ENCODE results near the gene ANKLE1.
"Not testable (repeated sequence)": the region's sequence is repeated elsewhere in the genome, so short reads cannot be mapped to it uniquely, and the experiment has no call there.

ANKLE1 gene

DNA sequence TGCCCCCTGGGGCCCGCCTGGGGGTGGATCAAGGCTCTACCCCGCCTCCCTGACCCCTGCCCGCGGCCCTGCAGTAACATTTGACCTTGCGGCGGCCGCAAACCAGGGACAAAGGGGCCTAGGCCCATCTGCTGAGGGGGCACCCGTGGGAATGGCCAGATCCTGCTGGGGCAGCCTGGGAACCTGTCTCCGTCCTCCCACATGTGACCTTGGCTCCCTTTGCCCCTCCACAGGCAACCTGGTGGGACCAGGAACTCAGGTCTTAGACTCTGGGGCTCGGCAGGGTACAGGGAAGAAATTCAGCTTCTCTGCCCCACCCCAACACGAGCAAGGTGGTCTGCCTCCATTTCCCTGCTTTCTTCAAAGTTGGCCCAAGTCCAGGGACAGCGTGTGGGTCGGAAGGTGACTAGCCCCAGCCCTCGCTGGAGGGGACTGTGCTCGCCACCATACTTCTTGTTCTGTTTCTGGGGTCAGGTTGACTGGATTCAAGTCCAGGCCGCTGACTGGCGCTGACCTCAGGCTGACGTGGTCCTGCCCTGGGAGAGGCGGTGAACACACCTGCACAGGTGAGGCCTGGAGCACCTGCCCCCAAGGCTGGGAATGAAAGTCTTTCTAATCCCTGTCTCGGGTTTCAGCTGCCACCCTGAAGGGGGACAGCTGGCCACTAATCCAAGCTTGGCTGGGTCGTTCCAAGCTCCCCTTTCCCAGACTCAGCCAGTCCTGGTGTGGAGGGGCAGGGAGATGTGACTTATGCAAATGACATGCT, 33.5 kb upstream of the ANKLE1 start:
- DNase-seq: no peak

DNA sequence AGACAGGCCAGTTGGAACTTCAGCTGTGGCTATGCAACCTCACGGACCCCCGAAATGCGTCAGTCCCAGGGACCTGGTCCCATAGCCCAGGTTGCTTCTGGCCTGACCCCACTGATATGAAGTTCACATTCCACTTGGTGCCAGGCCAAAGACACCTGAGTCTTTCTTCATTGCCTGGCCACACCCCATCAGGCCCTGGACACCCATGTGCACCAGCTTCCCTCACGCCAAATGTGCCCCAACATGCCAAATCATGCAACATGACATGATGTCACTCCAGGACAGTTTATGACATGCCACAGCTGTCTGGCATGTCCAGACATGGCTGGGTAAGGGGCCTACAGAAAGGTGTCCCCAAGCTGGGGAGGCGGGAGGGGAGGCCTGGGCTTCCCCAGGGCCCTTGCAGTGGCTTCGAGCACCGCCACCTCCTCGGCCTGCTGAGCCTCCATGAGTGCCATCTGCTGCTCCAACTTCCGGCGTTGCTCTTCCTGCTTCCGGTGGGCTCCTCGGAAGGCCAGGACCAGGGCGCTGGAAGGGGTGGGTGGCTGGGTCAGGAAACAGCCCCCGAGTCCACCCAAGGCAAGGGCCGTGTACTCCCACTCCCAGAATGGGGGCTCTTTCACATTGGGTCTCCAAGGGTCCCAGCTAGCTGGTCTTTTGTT, 31.7 kb upstream of the ANKLE1 start:
- no peak for DNase-seq

DNA sequence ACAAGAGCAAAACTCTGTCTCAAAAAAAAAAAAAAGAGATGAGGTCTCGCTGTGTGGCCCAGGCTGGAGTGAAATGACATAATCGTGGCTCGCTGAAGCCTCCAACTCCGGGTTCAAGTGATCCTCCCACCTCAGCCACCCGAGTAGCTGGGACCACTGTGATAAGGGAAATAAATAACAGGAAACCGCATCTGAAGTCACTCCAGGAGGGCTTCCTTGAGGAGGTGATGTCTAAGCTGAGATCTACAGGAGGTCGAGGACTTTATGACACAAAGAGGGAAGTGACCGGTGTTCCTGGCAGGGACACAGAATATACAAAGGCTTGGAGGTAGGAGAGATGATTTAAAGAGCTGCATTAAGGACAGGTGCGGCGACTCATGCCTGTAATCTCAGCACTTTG, 27.1 kb upstream of the ANKLE1 start:
- DNase-seq: no peak

DNA sequence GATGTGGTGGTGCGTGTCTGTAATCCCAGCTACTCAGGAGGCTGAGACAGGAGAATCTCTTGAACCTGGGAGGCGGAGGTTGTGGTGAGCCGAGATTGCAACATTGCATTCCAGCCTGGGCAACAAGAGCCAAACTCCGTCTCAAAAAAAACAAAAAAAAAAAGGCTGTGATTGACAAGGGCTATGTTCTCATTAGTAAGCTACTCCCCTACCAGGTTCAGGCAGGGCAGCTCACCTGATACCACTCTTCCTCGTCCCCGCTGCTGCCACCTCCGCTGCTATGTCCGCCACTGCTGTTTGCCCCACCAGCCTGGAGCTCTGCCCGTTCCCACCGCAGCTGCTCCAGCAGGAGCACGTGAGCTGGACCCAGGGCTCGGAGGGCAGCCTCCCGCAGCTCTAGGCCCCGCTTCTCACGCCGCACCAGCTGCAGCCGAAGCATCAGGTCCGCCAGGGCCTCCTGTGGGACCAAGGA, 26.5 kb upstream of the ANKLE1 start:
- DNase-seq: no peak

DNA sequence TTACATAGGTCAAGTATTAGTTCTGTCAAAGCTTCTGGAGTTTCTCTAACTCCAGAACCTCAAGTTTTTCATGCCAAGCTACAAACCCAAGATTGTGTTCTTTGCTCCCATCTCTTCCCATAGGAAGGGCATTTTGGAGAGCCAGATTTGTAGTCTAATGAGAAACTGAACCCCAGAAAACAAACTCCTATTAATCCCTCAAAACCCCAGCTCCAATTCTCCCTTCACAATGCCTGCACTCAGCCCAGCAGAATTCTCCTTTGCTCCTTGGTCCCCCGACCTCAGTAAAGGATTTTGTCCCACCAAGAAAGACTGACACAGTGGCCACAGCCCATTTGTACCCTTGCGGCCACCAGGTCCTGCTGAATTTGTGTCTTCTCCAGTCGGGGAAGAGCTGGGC, 25.6 kb upstream of the ANKLE1 start:
- no peak for DNase-seq

DNA sequence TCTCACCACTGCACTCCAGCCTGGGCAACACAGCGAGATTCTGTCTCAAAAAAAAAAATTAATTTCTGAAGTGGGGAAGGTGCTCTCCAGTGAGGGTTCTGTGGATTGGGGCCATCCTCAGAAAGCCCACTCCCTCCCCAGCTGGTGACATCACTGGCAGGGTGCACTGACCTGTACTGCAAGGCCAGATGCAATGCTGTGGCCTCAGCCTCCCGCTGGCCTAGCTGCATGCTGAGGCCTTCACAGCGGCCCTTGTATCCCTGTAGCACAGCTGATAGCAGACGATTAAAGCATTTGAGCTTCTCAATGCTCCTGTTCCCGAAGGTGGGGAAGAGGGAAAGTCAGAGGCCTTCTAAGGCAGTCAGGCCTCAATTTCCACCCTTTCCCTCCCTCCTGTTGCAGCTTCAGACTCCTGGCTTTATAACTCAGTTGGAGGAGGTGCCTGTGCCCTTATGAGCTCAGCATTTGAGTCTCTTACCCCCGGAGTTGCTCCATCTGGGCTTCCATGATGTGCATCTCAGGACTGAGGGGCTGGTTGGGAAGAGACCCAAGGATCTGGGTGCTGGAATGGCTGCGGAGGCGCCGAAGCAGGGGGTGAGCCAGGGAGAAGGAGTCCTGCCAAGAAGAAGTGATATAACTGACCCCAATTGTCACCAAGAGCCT, 22.5 kb upstream of the ANKLE1 start:
- no peak for DNase-seq

DNA sequence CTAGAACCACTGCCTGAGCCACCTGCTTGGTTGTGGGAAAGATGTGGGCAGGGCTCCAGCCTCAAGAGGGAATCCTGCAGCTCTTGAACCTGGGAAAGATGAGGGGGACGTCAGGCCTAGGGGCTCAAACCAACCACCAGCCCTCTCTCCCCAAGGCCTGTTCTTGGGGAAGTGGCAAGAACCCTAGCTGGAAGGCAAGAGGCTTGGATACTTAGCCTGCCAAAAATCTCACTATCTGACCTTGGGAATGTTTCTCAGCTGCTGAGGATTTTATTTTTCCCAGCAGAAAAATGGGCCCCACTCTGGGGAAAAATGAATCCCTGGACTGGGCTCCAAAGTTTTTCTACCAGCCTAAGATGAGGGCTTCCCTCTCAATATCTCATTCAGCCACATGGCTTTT, 21.8 kb upstream of the ANKLE1 start:
- DNase-seq: no peak

DNA sequence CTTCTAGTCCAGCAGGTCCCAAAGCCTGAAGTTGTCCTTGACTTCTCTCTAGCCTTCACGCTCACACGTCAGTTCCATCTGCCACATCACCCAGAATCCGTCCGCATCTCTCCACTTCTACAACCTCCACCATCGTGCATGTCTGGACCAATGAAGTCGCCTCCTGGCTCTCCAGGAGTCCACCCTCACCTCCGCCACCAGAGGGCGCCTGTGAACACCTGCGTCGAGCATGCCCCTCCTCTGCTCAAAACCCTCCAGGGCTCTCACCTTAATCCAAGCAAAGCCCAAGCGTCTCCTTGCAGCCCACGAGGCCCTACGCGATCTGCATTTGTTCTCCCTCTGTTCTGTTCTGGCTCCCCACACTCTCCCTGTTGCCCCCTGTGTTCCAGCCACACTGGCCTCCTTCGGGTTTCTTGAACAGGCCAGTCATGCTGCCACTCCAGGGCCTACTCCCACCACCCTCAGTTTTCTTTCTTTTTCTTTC, 20.8 kb upstream of the ANKLE1 start:
- DNase-seq: peak; percentile 74

DNA sequence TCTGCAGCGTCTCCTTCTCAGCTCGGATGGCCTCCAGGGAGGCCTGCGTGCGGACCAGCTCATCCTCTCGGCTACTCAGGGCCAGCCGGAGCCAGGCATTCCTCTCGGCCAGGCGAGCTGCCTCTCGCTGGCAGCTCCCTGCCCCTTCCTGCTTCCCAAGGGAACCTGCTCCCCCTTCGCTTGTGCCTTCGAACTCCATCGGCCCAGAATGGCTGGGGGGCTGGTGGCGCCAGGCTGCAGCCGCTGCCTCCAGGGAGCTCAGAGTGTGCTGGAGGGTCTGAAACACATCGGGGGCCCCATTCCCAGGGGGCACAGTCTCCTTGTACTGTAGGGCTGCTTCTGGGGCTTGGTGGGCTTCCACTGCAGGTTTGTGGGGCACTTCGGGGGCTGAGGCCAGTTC, 19.1 kb upstream of the ANKLE1 start:
- DNase-seq: no peak

DNA sequence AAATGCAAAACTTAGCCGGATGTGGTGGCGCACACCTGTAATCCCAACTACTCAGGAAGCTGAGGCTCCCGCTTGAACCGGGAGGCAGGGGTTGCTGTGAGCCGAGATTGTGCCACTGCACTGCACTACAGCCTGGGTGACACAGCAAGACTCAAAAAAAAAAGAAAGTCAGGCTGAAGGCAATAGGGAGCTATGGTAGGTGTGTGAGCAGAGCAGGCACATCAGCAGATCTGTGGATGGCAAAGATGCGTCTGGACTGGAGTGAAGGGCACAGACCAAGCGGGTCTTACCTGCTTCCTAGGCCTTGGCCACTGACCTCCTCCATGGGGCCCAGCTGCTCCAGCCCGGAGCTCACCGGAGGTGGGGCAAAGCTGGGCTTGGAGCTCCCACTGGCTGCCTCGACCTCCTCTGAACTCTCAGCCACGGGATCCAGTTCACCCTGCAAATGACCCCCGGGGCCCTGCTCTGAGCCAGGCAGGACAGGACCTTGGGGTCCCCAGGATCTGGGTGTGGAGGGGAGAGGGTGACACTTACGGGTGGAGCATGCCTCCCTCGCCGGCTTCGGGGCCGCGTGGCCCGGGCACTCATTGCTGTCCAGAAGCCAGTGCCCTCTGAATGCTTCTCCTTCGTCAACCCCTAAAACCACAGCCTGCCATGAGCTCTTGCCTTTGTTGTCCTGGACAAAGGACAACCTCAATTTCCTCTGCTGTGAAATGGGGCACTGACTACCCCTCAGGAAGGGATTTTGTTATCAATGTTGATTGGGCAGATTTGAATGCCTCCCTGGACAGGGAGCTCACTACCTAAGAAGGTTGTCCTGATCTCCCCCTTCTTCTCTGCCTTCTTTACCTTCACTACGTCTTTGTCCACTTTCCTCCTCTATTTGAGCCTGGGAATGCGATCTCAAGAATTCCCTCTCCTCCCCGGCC, 17.7 kb upstream of the ANKLE1 start:
- no peak for DNase-seq

DNA sequence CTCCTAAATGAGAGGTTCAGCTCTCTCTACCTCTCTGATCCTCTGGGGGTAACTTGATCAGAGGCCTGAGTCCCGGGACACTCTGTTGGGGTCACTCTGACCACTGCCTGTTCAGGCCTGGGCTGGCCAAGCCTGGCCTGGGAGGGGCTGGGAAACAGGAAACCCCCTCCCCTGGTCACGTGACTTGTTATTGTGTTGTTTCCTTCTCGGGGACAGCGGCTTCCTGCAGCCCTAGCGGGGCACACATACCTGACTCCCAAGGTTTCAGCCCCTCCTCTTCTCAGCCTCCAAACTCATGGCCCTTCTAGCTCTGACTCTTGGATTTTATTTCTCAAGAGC, 17.1 kb upstream of the ANKLE1 start, which contains the start of gene USHBP1:
TSS of gene USHBP1 (minus strand) at position 105 of the 339 bp plus-strand sequence. CDS start 446 bp downstream, outside the sequence.
- DNase-seq: no peak

DNA sequence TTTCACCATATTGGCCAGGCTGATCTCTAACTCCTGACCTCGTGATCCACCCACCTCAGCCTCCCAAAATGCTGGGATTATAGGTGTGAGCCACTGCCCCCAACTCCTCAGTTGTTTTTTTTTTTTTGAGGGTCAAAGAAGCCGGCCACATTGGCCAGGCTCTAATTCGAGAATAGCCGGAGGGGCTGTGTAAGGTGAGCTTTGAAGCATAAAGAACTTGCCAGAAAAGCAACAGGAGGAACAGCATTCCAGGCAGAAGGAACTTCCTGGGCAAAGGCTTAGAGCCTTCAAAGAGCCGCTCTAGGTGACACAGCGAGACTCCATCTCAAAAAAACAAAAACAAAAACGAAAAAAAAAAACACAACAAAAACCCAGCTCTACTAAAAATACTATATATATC, 15.7 kb upstream of the ANKLE1 start:
- DNase-seq: no peak

DNA sequence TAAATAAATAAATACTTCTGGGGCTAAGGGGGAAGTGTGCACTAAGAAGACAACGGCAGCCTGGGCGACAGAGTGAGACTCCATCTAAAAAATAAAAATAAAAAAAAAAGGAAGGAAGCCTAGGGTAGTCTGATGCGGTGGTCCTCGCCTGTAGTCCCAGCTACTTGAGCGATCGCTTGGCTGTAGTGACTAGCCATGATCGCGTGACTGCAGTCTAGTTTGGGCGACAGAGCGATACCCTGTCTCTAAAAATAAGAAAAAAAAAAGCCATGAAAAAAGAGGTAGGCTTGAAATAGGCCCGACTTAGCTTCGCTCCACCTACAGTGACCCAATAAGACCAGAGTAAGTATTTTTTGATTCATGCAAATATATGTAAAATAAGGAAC, 15.1 kb upstream of the ANKLE1 start:
- DNase-seq: no peak

DNA sequence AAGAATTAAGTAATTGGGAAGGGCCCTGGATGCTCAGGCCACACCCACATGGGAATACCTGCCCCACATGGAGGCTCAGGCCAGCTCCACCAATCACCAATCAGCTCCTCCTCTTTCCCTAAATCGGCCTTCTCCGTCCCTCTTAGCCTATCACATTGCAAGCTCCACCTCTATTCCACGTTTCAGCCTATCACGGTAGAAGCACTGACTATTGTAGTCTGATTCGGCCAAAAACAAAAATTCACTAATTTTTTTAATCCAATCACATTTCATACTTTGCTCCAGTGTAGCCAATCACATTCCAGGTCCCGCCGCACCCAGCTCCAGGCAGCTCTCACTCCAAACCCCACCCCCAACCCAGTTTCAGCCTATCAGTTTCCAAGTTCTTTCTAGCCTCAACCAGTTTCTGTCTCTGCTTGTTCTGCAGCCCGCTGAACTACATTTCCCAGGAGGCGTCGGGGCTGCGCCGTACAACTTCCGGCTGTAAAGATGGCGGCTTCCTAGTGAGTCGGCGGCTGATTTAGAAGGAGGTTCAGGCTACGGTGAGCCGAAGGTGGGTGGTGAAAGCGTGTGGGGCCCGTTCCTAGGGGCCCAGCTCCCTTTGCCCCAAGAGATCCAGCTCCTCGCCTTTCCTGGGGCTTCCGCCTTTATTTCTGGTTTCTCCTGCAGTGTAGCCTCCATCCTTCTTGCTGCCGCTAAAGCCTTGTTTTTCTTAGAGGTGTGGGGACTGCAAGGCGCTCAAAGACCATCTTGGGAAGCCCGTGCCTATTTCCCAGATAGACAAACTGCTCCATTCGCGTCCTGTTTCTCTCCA, 14.5 kb upstream of the ANKLE1 start, which contains the start of gene BABAM1:
TSS of gene BABAM1 (plus strand) at position 469 of the 814 bp plus-strand sequence. CDS start 1,364 bp downstream, outside the sequence.
- peak; percentile 95 for DNase-seq

DNA sequence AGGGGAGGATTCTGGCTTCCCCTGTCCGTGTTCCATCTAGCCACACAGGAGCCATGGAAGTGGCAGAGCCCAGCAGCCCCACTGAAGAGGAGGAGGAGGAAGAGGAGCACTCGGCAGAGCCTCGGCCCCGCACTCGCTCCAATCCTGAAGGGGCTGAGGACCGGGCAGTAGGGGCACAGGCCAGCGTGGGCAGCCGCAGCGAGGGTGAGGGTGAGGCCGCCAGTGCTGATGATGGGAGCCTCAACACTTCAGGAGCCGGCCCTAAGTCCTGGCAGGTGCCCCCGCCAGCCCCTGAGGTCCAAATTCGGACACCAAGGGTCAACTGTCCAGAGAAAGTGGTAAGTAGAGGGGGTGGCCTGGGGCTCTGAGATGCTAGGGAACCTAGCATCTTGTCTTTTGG, 12.9 kb upstream of the ANKLE1 start:
- no peak for DNase-seq

DNA sequence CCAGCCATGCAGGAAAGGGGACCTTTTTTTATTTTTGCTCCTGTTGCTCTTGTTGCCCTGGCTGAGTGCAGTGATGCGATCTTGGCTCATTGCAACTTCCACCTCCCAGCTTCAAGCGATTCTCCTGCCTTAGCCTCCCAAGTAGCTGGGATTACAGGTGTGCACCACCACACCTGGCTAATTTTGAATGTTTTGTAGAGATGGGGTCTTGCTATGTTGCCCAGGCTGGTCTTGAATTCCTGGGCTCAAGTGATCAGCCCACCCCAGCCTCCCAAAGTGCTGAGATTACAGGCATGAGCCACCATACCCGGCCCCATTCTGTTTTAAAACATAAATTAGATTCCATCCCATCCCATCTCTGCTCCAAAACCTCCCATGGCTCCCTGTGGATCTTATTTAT, 6.8 kb upstream of the ANKLE1 start:
- not testable (repeated sequence) for DNase-seq

DNA sequence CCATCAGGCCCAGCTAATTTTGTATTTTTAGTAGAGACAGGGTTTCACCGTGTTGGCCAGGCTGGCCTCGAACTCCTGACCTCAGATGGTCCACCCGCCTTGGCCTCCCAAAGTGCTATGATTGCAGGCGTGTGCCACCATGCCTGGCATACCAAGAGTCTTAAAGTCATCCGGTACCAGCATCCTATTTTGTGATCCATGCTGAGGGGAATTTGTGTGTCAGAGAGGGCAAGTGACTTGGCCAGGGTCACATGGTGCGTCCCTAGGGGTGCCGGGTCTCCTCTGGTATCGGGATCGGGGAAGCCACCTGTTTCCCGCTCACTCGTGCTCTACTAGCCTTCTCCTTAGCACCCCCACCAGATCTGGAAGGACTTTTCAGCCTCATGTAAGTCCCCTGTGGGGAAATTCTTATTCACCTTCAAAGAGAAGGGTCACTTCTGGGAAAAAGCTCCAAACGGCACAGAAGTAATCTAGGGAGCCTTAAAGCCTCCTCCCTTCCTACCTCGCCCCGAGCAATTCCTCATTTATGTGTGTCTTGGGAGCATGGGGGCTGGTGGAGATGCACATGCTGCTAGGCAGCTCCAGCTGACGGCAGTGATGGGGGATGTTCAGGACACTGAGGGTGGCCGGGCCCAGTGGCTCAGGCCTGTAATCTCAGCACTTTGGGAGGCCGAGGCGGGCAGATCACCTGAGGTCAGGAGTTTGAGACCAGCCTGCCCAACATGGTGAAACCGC, 6.1 kb upstream of the ANKLE1 start:
- no peak for DNase-seq

DNA sequence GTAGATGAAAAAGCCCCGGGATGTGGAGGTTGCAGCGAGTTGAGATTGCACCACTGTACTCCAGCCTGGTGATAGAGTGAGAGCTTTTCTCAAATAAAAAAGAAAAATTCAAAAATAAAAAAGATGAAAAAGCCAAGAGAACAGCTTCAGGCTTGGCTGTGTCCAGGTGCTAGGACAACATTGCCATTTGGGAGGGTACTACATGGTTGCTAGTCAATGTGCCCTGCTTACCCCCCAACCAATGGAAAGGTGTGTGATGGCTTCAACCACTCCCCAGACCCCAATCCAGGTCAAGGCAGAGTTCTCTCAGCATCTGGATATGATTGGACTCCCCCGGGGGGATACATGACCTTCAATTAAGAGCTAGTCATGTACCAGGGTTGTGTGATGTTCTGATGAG, 2.3 kb upstream of the ANKLE1 start:
- no peak for DNase-seq

DNA sequence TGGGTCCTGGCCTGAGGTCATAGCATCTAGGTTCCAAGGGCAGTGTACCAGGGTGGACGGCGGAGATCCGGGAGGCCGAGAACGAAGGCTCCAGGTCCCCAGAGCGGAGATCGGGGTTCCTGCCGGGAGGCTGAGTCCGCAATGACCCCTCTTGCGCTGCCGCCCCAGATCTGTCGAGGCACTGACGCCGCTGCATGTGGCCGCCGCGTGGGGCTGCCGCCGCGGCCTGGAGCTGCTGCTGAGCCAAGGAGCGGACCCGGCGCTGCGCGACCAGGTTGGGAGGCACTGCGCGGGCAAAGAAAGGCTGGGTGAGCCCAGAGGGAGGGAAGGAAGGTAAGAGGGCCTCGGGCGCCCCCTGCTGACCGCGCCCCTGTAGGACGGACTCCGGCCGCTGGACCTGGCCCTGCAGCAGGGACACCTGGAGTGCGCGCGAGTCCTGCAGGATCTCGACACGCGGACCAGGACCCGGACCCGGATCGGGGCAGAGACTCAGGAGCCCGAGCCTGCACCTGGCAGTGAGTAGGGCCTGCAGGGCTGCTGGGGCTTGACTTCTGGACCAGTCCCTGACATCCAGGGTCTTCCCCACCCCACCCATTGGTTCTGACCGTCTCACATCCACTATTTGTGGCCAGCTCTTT, 906 bp downstream of the ANKLE1 start:
- peak; percentile 61 for DNase-seq

DNA sequence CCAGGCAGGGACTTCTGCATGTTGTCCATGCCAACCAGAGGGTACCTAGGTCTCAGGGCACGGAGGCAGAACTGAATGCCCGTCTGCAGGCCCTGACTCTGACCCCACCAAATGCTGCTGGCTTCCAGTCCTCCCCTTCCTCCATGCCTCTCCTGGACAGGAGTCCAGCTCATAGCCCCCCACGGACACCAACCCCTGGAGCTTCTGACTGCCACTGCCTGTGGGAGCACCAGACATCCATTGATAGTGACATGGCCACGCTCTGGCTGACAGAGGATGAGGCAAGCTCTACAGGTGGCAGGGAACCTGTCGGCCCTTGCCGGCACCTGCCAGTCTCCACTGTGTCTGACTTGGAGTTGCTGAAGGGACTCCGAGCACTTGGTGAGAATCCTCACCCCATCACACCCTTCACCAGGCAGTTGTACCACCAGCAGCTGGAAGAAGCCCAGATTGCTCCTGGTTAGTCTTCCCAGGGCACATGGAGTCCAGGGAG, 1.8 kb downstream of the ANKLE1 start:
- DNase-seq: no peak
